Activated naive CD8-positive, alpha-beta T cell (primary cell): ENCODE results near the gene PLXDC2.

Experiments used
- H3K27ac Mint-ChIP-seq: one replicate; pipeline ENCODE4 v1.8.0; 2021; ENCODE audit warnings: mixed read lengths
- H3K27me3 Mint-ChIP-seq: one replicate; pipeline ENCODE4 v1.8.0; 2021; ENCODE audit warnings: mixed read lengths
- H3K36me3 Mint-ChIP-seq: one replicate; pipeline ENCODE4 v1.8.0; 2021; ENCODE audit warnings: mixed read lengths
- H3K4me1 Mint-ChIP-seq: one replicate; pipeline ENCODE4 v1.8.0; 2021; ENCODE audit warnings: low read depth, mixed read lengths
- H3K4me3 Mint-ChIP-seq: one replicate; pipeline ENCODE4 v1.8.0; 2021; ENCODE audit warnings: mild to moderate bottlenecking, mixed read lengths
- H3K9me3 Mint-ChIP-seq: one replicate; pipeline ENCODE4 v1.8.0; 2021; ENCODE audit warnings: low read depth, mixed read lengths

The PLXDC2 gene

DNA sequence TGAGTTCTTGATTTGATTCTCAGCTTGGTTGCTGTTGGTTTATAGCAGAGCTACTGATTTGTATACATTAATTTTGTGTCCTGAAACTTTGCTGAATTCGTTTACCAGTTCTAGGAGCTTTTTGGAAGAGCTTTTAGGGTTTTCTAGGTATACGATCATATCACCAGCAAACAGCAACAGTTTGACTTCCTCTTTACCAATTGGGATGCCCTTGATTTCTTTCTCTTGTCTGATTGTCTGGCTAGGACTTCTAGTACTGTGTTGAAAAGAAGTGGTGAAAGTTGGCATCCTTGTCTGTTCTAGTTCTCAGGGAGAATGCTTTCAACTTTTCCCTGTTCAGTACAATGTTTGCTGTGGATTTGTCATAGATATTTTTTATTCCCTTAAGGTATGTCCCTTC, 86.2 kb downstream of the PLXDC2 start:
- no peak overlapping the region for H3K27ac Mint-ChIP-seq
- no peak overlapping the region for H3K4me3 Mint-ChIP-seq

DNA sequence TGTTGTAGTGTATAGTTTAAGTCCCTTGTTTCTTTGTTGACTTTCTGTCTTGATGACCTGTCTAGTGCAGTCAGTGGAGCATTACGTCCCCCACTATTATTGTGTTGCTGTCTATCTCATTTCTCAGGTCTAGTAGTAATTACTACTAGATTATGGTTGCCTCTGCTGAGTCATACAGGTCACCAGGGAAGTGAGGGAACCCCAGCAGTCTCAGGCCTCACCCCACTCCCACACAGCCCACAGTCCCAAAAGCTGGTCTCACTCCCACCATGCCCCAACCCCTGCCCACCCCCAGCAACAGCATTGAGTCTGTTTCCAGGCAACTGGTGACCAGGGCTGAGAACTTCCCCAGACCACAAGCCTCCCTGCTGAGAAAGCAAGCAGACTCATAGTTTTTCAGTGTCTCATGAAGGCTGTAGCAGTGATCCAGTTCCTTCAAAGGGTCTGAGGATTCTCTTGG, 88.0 kb downstream of the PLXDC2 start:
- H3K4me1 Mint-ChIP-seq: no peaks in the 10 kb centered on the region
- no peaks in the 10 kb centered on the region for H3K36me3 Mint-ChIP-seq
- no peaks in the 10 kb centered on the region for H3K27me3 Mint-ChIP-seq
- H3K27ac Mint-ChIP-seq: no peak overlapping the region
- no peak overlapping the region for H3K4me3 Mint-ChIP-seq
- H3K9me3 Mint-ChIP-seq: no peaks in the 10 kb centered on the region

More for the DNA sequence above, 86.2 kb downstream of the PLXDC2 start:
- Mint-ChIP-seq H3K9me3 (no peaks in the 10 kb centered on the region), H3K27me3 (no peaks in the 10 kb centered on the region), H3K4me1 (no peaks in the 10 kb centered on the region), H3K36me3 (no peaks in the 10 kb centered on the region)

DNA sequence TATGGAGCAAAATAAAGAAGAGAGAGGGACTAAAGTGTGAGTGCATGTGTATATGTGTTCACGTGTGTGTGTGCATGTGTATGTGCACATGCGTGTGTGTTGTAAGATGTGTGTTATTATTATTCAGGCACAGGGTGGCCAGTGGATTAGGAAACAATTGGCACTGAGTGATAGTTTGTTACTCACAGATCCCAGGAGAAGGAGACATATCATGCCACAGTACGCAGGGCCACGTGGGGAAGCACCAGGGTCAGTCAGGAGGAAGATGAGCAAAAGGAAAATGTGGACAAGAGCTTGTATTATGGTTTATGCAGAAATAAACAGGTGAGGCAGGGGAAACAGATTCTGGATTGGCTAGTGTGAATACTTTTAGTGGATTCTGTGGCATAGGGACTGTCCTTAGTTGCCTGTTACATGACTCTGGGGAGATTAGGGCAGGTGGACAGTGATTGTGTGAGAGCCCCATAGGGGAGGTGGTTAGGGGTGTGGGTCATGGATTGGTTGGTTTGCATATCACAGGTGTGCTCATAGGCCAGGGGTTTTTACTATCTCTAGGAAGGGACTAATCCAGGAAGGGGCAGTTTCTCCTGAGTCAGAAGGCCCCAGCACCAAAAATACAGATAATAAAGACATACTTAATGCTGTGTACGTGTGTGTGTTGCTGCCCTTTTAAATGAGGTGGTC, 90.0 kb downstream of the PLXDC2 start:
- Mint-ChIP-seq H3K27me3 (no peaks in the 10 kb centered on the region), H3K27ac (no peak overlapping the region), H3K9me3 (no peaks in the 10 kb centered on the region)

DNA sequence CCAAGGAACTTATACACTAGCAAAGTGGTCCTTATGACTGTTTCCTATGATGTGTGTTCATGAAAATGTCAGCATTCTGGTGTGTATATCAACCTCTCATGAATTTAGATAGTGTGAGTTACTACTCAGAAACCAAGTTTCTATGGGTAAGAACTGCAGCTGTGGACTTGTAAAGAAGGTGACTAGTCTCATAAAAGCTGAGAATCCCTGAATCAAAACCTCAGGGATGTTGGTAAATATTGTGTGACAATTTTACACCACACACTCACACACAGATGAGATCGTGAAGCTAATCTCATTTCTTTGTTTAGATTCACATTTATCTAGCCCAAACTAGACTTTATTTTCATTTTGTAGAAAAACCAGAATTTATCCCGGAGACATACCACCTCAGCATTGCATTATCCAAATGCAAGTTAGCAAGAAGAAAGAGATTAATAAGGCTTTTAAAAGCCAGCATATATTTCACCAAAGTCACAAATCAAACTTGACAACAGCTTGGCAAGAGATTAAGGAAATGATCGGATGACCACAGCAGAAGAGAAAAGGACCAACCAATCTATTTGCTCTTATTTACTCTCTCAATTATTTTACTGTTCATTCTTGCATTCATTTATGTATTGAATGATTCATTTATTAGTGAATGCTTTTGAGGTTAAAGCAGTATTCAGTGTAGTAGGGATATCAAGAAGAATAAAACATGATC, 92.9 kb downstream of the PLXDC2 start:
- Mint-ChIP-seq H3K4me1 (no peaks in the 10 kb centered on the region), H3K4me3 (no peak overlapping the region), H3K27ac (no peak overlapping the region), H3K27me3 (no peaks in the 10 kb centered on the region), H3K36me3 (no peaks in the 10 kb centered on the region), H3K9me3 (no peaks in the 10 kb centered on the region)

More for the DNA sequence above, 90.0 kb downstream of the PLXDC2 start:
- Mint-ChIP-seq H3K4me1 (no peaks in the 10 kb centered on the region), H3K4me3 (no peak overlapping the region), H3K36me3 (no peaks in the 10 kb centered on the region)

DNA sequence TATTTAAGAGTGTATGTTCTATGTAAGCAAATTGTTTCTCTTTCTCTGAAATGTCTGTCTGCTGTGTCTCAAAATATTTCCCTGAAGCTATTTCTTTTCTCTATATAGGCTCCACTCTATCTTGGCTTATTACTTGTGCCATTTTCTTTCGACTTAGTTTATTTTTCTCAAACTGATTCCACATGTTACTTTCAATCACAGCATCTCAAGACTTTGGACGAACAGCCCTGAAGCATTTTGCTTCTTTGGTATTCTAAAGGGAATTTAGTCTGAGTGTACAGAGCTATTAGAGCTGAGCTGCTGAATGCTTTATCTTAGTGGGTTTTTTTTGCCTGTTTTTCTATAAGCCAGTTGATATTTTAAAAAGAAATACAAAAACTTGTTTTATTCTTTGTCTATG, 95.7 kb downstream of the PLXDC2 start:
- no peaks in the 10 kb centered on the region for H3K27me3 Mint-ChIP-seq
- H3K9me3 Mint-ChIP-seq: peaks cover 7% of the 10 kb centered on the region
- no peak overlapping the region for H3K27ac Mint-ChIP-seq
- H3K36me3 Mint-ChIP-seq: no peaks in the 10 kb centered on the region
- H3K4me1 Mint-ChIP-seq: no peaks in the 10 kb centered on the region
- no peak overlapping the region for H3K4me3 Mint-ChIP-seq

DNA sequence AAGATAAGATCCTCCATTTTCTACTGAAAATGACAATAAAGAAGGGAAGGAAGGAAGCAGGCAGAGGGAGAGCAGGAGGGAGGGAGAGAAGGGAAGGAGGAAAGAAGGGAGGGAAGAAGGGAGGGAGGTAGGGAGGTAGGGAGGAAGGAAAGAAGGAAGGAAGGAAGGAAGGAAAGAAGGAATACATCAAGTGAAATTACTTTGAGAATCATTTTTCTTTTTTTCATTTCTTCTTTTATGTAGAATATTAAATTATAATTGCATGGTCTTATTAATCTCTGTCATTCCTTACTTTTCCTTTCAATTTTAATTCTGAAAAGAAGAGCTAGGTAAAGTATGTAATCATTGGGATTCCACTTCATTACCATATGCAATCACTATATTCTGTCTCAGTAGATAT, 97.8 kb downstream of the PLXDC2 start:
- Mint-ChIP-seq H3K9me3 (peaks cover 7% of the 10 kb centered on the region), H3K4me1 (no peaks in the 10 kb centered on the region), H3K27ac (no peak overlapping the region), H3K27me3 (no peaks in the 10 kb centered on the region), H3K36me3 (no peaks in the 10 kb centered on the region), H3K4me3 (no peak overlapping the region)

DNA sequence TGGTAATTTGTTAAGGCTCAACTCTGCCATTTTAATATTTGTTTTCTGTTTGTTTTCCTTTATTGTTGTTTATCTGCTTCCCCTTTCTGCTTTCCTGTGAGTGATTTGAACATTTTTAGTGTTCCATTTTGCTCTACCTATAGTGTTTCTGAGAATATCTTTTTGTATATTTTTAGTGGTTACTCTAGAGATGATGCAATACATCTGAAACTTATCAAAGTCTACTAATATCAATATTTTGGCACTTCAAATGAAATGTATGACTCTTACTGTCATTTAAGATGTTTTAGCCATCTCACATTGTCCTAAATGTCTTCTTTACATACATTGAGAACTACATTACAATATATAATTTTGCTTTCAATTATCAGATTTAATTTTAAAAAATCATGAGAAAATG, 98.9 kb downstream of the PLXDC2 start:
- no peaks in the 10 kb centered on the region for H3K4me1 Mint-ChIP-seq
- H3K36me3 Mint-ChIP-seq: no peaks in the 10 kb centered on the region
- H3K27me3 Mint-ChIP-seq: no peaks in the 10 kb centered on the region
- no peak overlapping the region for H3K27ac Mint-ChIP-seq
- H3K4me3 Mint-ChIP-seq: no peak overlapping the region
- H3K9me3 Mint-ChIP-seq: peaks cover 7% of the 10 kb centered on the region

DNA sequence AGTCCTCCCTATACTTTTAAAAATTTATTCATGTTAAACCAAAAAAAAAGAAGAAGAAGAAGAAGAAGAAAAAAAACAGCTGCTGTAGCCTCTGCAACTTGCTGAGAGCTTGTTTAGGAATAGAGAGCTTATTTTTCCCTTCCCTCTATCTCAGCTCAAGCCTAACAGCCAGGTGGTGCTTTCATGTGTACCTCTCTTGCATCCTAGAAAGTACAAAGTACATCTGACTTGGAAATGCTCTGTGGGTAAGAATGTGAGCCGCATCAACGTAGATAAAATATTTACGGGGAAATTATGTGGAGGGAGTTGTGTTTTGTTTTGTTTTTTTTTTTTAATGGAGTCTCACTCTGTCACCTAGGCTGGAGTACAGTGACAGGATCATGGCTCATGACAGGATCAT, 99.6 kb downstream of the PLXDC2 start:
- Mint-ChIP-seq H3K4me1 (no peaks in the 10 kb centered on the region), H3K4me3 (no peak overlapping the region), H3K27ac (no peak overlapping the region), H3K9me3 (peaks cover 7% of the 10 kb centered on the region), H3K27me3 (no peaks in the 10 kb centered on the region), H3K36me3 (no peaks in the 10 kb centered on the region)

DNA sequence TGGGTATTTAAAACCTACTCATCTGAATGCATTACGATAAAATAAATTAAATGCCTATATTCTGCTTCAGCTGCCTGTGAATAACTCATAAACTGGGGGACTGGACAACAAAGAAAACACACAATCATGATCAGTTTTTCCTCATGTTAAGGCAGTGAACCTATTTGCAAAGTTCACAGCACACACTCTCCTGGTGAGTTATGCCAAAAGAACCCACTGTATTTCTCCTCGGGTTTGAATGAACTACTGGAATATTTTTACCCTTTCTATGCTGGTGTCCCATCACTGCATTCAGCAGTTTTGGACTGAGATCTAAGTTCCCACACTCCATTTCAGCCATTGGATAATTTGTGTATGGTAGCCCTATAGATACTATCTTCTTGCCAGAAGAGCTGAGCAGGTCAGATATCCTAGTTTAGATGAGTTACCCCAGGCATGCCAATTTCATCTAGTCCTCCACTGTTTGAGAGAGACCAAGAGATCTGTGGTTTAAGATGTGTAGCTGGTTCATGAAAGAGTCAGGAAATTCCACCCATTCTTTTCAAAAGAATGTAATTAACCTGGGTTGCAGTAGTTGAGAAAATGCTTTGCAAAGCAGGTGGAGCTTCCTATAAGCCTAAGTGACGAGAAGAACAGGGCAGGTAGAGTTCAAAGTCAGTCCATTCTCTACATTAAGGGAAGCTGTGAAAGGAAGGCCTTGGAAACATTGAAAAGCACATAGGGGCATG, 101.7 kb downstream of the PLXDC2 start:
- Mint-ChIP-seq H3K4me1 (no peaks in the 10 kb centered on the region), H3K36me3 (no peaks in the 10 kb centered on the region), H3K27ac (no peak overlapping the region), H3K27me3 (no peaks in the 10 kb centered on the region), H3K4me3 (no peak overlapping the region), H3K9me3 (peaks cover 7% of the 10 kb centered on the region)

DNA sequence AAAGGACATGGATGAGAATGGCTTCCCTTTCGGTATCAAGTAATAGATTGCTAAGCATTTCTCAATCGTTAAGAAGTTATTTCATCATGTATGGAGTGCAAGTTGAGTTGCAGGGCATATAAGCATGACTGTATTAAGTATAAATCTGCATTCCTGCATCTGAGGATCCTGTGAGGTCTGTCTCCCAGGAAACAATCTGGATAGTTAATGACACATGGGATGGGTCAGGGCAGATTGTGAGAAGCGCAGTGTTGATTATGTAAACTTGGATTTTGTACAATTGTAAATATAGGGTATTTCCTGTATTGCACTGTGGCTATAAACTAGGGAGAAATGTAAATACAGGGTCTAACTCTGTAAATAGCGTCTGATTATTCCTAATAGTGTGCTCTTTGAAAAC, 102.6 kb downstream of the PLXDC2 start:
- no peaks in the 10 kb centered on the region for H3K36me3 Mint-ChIP-seq
- no peaks in the 10 kb centered on the region for H3K27me3 Mint-ChIP-seq
- H3K27ac Mint-ChIP-seq: no peak overlapping the region
- no peak overlapping the region for H3K4me3 Mint-ChIP-seq
- H3K4me1 Mint-ChIP-seq: no peaks in the 10 kb centered on the region
- peaks cover 7% of the 10 kb centered on the region for H3K9me3 Mint-ChIP-seq

DNA sequence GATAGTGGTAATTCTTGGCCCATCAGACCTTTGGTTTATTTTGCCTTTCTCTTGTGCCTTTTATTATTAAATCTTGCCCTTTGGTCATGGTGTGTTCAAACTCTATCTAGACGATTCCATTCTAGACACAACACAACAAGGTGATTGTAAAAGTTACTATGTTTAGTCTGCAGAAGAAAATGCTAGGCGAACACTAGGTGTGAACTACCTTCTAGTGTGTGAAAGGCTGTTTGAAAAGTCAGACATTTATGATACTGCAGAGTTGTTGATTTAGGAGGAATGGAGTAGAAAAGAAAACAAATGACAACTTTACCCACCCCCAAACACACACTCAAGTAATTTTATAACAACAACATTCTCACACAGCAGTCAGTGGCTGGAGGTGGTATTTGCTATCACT, 103.4 kb downstream of the PLXDC2 start:
- H3K4me1 Mint-ChIP-seq: no peaks in the 10 kb centered on the region
- no peak overlapping the region for H3K4me3 Mint-ChIP-seq
- H3K36me3 Mint-ChIP-seq: no peaks in the 10 kb centered on the region
- H3K27me3 Mint-ChIP-seq: no peaks in the 10 kb centered on the region
- peaks cover 6% of the 10 kb centered on the region for H3K9me3 Mint-ChIP-seq
- H3K27ac Mint-ChIP-seq: no peak overlapping the region

DNA sequence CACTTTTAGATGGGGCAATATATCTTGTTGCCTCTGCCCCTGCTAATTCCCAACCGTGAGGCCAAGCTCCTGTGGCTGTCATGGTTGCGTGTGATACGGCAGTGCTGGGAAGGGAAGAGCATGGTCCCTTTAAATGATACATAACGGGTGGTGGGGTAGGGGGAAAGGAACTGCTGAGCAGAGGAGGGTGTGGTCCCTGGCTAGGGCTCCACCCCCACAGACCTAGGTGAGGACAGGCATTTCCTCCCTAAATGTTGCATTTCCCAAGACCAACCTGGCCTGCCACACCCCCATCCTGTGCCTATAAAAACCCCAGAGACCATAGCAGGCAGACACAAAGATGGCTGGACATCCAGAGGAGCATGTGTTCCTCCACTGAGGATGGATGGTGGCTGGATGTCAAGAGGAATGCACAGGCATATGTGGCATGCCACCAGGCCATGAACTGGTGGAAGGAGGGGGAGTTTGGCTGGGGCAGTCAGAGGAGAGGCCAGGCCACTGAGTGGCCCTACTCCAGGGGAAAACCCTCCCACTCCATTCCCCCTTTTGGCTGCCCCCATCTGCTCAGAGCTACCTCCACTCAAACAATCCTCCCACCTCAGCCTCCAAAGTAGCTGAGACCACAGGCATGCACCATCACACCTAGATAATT, 104.0 kb downstream of the PLXDC2 start:
- Mint-ChIP-seq H3K9me3 (peaks cover under 1% of the 10 kb centered on the region), H3K36me3 (no peaks in the 10 kb centered on the region)

DNA sequence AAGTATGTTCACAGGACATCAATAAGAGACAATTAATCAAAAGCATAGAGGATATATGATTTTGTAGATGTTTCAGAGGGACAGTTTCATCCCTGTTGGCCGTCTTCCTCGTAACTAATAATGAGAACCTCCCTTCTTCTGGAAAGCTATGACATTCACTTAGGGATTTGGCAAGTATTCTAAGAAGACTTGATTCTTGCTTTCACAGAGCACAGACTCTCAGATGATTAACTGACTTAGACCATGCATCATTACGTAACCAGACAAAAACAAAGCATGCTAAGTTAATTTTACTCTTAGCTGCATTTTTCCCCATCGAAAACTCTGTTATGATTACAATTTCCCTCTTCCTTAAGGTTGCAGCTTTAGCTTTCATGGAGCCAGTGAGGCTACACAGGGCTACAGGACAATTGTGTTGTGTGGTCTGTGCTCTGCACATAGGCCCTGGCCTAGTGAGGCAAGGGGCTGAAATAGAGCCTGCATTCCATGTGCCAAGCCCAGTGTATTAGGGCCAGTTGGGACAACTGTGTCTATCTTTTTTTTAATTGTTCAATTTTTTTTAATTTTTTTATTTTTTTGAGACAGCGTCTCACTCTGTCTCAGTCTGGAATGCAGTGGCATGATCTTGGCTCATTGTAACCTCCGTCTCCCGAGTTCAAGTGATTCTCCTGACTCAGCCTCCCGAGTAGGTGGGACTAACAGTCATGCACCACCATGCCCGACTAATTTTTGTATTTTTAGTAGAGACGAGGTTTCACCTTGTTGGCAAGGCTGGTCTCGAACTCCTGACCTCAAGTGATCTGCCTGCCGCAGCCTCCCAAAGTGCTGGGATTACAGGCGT, 105.3 kb downstream of the PLXDC2 start:
- no peaks in the 10 kb centered on the region for H3K27me3 Mint-ChIP-seq
- no peaks in the 10 kb centered on the region for H3K36me3 Mint-ChIP-seq
- H3K27ac Mint-ChIP-seq: no peak overlapping the region
- no peak overlapping the region for H3K4me3 Mint-ChIP-seq
- H3K4me1 Mint-ChIP-seq: no peaks in the 10 kb centered on the region
- no peaks in the 10 kb centered on the region for H3K9me3 Mint-ChIP-seq

More for the DNA sequence above, 104.0 kb downstream of the PLXDC2 start:
- Mint-ChIP-seq H3K4me3 (no peak overlapping the region), H3K27ac (no peak overlapping the region), H3K4me1 (no peaks in the 10 kb centered on the region), H3K27me3 (no peaks in the 10 kb centered on the region)

DNA sequence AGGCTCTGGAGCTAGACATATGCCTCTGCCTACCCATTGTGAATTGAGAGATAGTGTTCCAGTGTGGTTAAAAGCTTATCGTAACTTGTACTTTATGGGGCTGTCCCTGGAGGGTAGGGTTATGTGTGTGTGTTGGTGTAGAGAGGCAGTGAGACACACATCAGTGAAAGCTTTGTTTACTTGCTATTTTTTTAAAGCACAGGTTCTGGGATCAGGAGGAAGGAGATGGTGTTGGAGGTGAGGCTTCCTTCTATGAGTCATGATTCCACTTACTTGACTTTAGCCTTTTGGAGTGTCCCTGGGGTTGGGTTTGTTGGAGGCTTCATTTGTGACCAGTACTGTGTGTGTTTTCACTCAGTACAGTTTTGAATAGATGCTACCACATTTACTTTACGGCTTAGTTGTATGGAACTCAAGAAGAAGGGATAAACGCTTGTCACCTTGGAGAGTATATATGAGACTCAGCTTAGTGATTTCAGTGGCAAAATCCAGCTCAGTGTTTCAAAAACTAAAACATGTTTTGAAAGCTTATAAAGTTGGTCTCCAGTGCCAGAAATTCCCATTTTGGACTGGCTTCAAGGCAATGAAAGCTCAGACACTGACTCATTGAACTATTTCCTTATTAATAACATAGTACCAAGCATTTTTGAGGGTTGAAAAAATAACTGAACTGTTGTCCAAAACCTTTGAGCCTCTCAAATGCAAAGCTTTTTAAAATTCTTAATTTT, 106.2 kb downstream of the PLXDC2 start:
- no peaks in the 10 kb centered on the region for H3K4me1 Mint-ChIP-seq
- H3K9me3 Mint-ChIP-seq: no peaks in the 10 kb centered on the region
- no peaks in the 10 kb centered on the region for H3K27me3 Mint-ChIP-seq
- H3K36me3 Mint-ChIP-seq: no peaks in the 10 kb centered on the region
- H3K27ac Mint-ChIP-seq: no peak overlapping the region
- H3K4me3 Mint-ChIP-seq: no peak overlapping the region
